Tibial nerve (tissue), 4 donors: ENCODE results near the gene SDR42E2. TPM values are rescaled to one million over a fixed set of nuclear protein-coding genes. Genes with fewer than 3 reads are reported as not detected.
"Not testable (repeated sequence)": the region's sequence is repeated elsewhere in the genome, so short reads cannot be mapped to it uniquely, and the experiment has no call there.

Source experiments
- DNase-seq, 2 donors: peaks; one replicate each; pipeline ENCODE4 v3.0.0-alpha.2; 2019; ENCODE audit warnings: low spot score in 2 of 2
- H3K27ac ChIP-seq, 4 donors: fragments of 200-600 bp; sonication (generic) in 3 of 4; one replicate each; pipeline ENCODE4 v1.5.1; 2017 to 2019; ENCODE audit warnings: mild to moderate bottlenecking in 1 of 4
- H3K27me3 ChIP-seq, 2 donors: fragments of 200-600 bp; sonication (generic) in 1 of 2; one replicate each; pipeline versions ENCODE4 v1.5.1 to v1.6.0; 2017 to 2019
- H3K36me3 ChIP-seq, 3 donors: fragments of 200-600 bp; sonication (generic); one replicate each; pipeline ENCODE4 v1.5.1; 2018 to 2019
- H3K4me1 ChIP-seq, 4 donors: fragments of 200-600 bp; sonication (generic) in 3 of 4; one replicate each; pipeline ENCODE4 v1.5.1; 2017 to 2019
- H3K4me3 ChIP-seq, 4 donors: fragments of 200-600 bp; sonication (generic) in 3 of 4; one replicate each; pipeline ENCODE4 v1.5.1; 2017 to 2019; ENCODE audit warnings: mild to moderate bottlenecking in 1 of 4, moderate library complexity in 1 of 4
- H3K9me3 ChIP-seq, 4 donors: fragments of 200-600 bp; sonication (generic) in 3 of 4; one replicate each; pipeline ENCODE4 v1.5.1; 2017 to 2019
- EP300 ChIP-seq, 2 donors: sonication (generic); formaldehyde crosslinking; IDR thresholded peaks; one replicate each; pipeline ENCODE4 v1.6.1; 2017; ENCODE audit warnings: antibody characterized with exemption in 2 of 2, mild to moderate bottlenecking in 1 of 2
- POLR2A ChIP-seq, 2 donors: fragments of 450-650 bp; IDR thresholded peaks; one replicate each; pipeline ENCODE4 v1.6.1; 2017; ENCODE audit warnings: antibody characterized with exemption in 2 of 2, mild to moderate bottlenecking in 2 of 2, moderate library complexity in 2 of 2
- WGBS, 2 donors: methylation state at CpG; one replicate each; pipeline ENCODE4 v1.1.5; 2018; 5-methylcytosine and 5-hydroxymethylcytosine counted together
- total RNA-seq, 4 donors: library from RNA; depleted of rRNA; stranded (reverse); fragments of >200 nt; gene quantifications; one replicate each; pipeline ENCODE4 v1.1.0, GENCODE V29; 2016
- TF ChIP-seq, protein P1 (sequence below), 5 experiments: fragments of 200-600 bp in 3 of 5; fragments of 450-650 bp in 2 of 5; sonication (generic) in 3 of 5; IDR thresholded peaks; one replicate each; pipeline ENCODE4 v1.5.1; 2016 to 2019; ENCODE audit warnings: antibody characterized with exemption in 5 of 5, mild to moderate bottlenecking in 3 of 5, moderate library complexity in 2 of 5

The SDR42E2 gene
- total RNA-seq, 4 donors from 2014 or later = not detected

- Histone ChIP-seq H3K36me3 (no peaks in the 10 kb centered on the region), H3K4me3 (no peak overlapping the region), H3K4me1 (no peaks in the 10 kb centered on the region), H3K9me3 (no peaks in the 10 kb centered on the region), H3K27ac (no peak overlapping the region), H3K27me3 (no peaks in the 10 kb centered on the region)
- DNase-seq = no peak
- WGBS, 2 donors = 43 to 45% methylated on average over 3 of the region's 3 CpGs
- no peak for TF ChIP-seq EP300 (IDR thresholded peaks at IDR 0.05)
- TF ChIP-seq, protein P1, sequence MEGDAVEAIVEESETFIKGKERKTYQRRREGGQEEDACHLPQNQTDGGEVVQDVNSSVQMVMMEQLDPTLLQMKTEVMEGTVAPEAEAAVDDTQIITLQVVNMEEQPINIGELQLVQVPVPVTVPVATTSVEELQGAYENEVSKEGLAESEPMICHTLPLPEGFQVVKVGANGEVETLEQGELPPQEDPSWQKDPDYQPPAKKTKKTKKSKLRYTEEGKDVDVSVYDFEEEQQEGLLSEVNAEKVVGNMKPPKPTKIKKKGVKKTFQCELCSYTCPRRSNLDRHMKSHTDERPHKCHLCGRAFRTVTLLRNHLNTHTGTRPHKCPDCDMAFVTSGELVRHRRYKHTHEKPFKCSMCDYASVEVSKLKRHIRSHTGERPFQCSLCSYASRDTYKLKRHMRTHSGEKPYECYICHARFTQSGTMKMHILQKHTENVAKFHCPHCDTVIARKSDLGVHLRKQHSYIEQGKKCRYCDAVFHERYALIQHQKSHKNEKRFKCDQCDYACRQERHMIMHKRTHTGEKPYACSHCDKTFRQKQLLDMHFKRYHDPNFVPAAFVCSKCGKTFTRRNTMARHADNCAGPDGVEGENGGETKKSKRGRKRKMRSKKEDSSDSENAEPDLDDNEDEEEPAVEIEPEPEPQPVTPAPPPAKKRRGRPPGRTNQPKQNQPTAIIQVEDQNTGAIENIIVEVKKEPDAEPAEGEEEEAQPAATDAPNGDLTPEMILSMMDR (IDR thresholded peaks at IDR 0.05) = no peak
- TF ChIP-seq POLR2A (IDR thresholded peaks at IDR 0.05) = no peak
Measured at GRCh38 chr16:22123146-22123545, 39.2 kb upstream of the SDR42E2 start.

GRCh38 chr16:22123759-22124490 lies 38.4 kb upstream of the SDR42E2 start:
- Histone ChIP-seq H3K4me1 (no peaks in the 10 kb centered on the region), H3K36me3 (no peaks in the 10 kb centered on the region), H3K9me3 (no peaks in the 10 kb centered on the region), H3K27ac (no peak overlapping the region), H3K4me3 (no peak overlapping the region), H3K27me3 (no peaks in the 10 kb centered on the region)
- WGBS, 2 donors = 92 to 96% methylated on average over 7 of the region's 7 CpGs
- DNase-seq = no peak
- TF ChIP-seq EP300 (IDR thresholded peaks at IDR 0.05) (no peak), POLR2A (IDR thresholded peaks at IDR 0.05) (no peak)
- TF ChIP-seq, protein P1 (IDR thresholded peaks at IDR 0.05) = no peak

DNA sequence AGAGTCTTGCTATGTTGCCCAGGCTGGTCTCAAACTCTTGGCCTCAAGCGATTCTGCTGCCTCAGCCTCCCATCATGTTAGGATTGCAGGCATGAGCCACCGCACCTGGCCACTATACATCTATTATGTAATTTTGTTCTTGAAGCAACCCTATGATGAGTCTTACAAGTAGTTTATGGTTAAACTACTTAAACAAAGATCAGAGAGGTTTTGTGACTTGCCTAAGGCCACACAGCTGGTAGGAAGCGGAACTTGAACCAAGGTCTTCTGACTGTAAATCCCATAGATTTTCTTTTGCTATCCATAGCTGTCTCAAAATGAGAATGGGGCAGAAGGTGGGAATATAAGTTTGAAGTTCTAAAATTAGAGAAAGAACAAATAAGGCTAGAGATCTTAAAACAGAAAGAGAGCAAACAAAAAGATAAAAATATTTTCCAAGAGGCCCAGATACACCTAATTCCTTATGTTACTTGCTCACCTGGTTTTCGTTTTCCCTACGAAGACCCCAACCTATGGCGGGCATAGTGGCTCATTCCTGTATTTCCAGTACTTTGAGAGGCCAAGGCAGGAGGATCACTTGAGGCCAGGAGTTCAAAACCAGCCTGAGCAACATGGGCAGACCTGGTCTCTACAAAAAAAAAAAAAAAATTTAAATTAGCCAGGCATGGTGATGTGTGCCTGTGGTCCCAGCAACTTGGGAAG lies 37.6 kb upstream of the SDR42E2 start:
- no peaks in the 10 kb centered on the region for H3K9me3 ChIP-seq
- 95 to 96% methylated on average over 6 of the region's 6 CpGs for WGBS, 2 donors
- DNase-seq = no peak

GRCh38 chr16:22126037-22126558 lies 36.2 kb upstream of the SDR42E2 start:
- no peaks in the 10 kb centered on the region for H3K27me3 ChIP-seq
- TF ChIP-seq, protein P1 (IDR thresholded peaks at IDR 0.05) = no peak
- TF ChIP-seq POLR2A (IDR thresholded peaks at IDR 0.05) (no peak), EP300 (IDR thresholded peaks at IDR 0.05) (no peak)
- H3K36me3 ChIP-seq = no peaks in the 10 kb centered on the region
- WGBS, 2 donors = 83 to 89% methylated on average over 15 of the region's 15 CpGs
- no peak overlapping the region for H3K4me3 ChIP-seq
- H3K9me3 ChIP-seq = no peaks in the 10 kb centered on the region
- no peak for DNase-seq
- no peaks in the 10 kb centered on the region for H3K4me1 ChIP-seq
- no peak overlapping the region for H3K27ac ChIP-seq

More for the DNA sequence above, 37.6 kb upstream of the SDR42E2 start:
- no peaks in the 10 kb centered on the region for H3K36me3 ChIP-seq
- no peak overlapping the region for H3K4me3 ChIP-seq
- no peaks in the 10 kb centered on the region for H3K27me3 ChIP-seq
- no peak overlapping the region for H3K27ac ChIP-seq
- H3K4me1 ChIP-seq = no peaks in the 10 kb centered on the region
- TF ChIP-seq POLR2A (IDR thresholded peaks at IDR 0.05) (no peak), EP300 (IDR thresholded peaks at IDR 0.05) (no peak)
- TF ChIP-seq, protein P1 (IDR thresholded peaks at IDR 0.05) = no peak

- not testable (repeated sequence) for H3K9me3 ChIP-seq, DNase-seq, H3K4me1 ChIP-seq, H3K4me3 ChIP-seq, H3K27ac ChIP-seq, H3K36me3 ChIP-seq, H3K27me3 ChIP-seq
- 92 to 97% methylated on average over 1 of the region's 1 CpG for WGBS, 2 donors
Measured at GRCh38 chr16:22128537-22128936, 33.8 kb upstream of the SDR42E2 start.
